ENCODE measurements around the gene LYRM4.

The LYRM4 gene

DNA sequence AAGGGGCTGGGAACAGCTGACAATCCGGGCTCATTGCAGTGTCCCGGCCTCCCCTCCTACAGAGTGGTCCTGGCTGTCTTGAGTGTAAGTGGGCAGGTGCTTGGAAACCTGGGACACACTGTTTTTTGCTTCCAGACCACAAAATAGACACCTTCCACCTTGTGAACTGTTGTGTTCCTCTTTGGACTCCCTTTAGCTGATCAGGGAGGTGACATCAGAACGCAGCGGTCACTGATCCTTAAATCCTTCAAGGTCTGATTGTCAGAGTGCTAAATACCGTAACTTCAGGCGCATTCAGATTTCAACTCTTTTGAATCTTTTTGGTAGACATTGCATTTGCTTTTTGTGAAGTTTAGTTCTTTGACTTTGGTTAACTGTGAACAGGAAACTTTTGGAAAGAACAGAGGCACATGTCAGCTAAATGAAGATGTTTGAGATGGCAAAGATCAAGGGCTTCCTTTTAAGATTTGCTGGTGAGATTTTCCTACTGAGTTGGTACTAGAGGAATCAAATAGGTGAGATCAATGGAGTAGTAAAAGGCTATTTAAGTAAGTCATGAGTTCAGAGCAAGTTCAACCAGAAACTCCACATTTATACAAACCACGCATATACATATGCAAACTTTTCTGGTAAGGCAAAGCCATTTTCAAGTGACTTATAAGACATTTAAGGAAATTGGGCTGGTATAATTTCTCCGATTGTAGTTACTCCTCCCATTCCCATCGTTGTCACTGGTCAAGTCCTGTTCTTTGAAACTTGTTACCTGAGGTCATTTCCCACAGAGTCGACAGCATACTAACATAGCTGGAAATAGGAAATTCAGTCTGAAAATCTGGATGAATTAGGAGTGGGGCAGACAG lies 169.3 kb downstream of the LYRM4 start:
- no peak for DNase-seq

DNA sequence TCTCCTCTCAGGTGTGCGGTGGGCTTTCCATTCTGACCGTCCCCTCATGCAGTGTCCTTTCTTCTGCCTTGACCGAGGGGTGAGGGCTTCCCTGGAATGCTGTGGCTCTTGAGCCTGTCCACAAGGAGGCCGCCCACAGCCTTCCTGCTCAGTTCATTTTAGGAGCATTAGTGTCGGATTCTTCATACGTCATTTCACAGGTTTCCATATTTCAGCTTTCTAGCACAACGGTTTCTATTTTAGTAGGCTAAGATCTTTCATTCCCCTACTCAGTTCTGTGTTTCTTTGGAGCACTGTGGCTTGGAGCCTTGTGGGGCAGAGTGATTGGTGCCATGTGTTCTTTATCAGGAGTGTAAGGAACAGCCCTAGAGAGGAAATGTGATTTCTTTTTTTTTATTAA lies 170.1 kb downstream of the LYRM4 start:
- no peak for DNase-seq

DNA sequence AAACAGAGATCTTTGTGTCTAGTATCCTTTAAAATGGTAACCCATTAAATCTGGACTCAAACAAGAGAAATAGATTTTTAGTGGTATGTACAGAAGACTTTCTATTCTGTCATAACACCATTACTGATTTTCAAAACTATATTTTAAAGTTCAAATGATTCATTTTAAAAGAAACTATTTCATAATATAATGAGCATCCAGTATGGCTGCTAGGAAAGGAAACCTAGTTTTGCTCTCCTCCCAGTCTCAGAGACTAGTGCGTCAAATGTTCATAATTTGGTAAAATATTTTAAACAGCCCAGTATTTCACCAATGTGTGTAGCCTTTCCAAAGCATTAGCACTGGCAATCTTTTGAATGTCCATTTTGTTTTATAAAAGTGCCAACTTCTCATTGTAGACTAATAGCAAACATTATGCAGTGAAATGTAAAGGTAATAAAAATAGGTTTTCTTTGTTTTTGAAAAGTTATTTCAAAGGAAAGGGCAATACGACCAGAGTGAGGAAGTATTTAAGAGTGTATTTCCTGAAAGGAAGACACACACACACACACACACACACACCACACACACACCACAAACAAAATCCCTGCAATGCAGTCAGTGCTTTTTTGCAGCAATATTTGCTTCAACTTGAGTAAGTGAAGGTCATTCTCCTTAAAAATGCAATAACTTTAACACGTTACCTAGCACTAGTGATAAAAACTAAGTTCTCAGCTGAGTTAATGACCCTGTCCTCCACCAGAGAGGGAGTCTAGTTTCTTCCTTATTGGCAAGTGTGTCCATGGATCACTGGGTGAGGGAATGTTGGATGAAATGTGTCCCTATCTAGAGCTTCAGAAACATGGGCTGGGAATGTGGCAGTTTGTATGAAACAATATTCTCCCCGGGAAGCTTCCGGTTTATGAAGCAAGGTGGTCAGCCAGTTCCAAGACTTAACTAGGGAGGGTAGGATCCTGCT lies 171.0 kb downstream of the LYRM4 start:
- no peak for DNase-seq

DNA sequence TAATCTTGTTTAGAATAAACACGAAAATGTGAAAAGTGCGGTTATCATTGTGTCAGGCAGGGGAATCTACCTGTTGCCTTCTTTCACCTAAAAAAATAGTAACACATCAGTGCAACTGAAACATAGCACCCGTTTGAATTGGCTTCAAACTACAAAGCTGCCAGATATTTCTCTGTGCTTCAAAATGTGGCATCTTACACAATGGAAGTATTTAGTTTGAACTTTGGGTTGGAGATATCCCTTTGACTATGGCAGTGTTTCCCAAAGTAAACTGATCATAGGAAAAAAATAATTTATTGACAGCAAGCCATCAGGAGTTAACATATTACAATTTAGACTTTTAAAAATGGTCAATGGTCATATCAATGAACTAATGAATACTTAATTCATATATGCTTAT lies 172.0 kb downstream of the LYRM4 start:
- no peak for DNase-seq

DNA sequence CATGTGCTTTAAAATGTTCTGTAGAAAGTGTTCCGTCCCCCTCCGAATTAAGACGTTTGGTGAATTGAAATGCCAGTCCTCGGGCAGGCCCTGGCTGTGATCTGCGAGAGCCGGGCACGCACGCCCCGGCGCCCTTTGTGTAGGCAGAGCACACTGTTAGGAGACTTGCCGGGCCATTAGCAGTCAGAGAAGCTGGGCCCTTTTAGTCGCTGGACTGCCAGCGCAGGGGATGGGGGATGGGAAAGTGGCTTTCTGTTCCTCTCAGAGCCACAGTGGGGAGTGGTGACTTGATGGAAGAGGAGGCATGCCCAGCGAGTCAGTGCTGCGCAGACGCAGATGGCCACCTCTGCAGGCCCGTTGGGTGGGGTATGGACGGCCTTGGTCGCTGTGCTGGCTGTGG lies 173.4 kb downstream of the LYRM4 start:
- no peak for DNase-seq

DNA sequence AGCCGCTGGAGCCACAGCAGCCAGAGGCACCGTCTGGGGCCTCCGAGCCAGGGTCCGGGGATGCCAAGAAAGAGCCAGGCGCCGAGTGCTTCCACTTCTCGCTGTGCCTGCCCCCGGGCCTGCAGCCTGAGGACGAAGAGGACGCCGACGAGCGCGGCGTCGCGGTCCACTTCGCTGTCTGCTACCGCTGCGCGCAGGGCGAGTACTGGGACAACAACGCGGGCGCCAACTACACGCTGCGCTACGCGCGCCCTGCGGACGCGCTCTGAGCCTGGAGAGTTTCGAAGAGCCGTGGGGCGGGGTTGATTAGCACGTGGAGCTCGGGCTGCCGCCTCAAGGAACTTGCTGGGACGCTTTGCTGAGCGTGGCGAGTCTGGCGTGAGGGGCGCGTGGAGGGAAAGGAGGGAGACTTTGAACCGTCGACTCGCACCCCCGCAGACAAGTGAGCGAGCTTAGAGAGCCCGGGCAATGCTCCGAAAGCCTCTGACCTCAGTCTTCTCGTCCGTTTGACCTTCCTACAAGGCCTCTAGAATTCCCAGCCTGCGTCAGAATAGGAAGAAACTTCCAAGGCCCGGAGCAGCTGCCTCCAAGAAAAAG lies 174.4 kb downstream of the LYRM4 start:
- peak; percentile 44 for DNase-seq

DNA sequence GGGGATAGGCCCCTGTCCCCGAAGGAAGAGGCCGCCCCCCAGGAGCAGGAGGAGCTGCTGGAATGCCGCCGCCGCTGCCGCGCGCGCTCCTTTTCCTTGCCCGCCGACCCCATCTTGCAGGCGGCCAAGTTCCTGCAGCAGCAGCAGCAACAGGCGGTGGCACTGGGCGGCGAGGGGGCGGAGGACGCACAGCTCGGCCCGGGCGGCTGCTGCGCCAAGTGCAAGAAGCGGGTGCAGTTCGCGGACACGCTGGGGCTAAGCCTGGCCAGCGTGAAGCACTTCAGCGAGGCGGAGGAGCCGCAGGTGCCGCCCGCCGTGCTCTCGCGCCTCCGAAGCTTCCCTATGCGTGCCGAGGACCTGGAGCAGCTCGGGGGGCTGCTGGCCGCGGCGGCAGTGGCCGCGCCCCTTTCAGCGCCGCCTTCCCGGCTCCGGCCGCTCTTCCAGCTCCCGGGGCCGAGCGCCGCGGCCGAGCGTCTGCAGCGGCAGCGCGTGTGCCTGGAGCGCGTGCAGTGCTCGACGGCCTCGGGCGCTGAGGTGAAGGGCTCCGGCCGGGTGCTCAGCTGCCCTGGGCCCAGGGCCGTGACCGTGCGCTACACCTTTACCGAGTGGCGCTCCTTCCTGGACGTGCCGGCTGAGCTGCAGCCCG lies 175.0 kb downstream of the LYRM4 start:
- peak; percentile 81 for DNase-seq

DNA sequence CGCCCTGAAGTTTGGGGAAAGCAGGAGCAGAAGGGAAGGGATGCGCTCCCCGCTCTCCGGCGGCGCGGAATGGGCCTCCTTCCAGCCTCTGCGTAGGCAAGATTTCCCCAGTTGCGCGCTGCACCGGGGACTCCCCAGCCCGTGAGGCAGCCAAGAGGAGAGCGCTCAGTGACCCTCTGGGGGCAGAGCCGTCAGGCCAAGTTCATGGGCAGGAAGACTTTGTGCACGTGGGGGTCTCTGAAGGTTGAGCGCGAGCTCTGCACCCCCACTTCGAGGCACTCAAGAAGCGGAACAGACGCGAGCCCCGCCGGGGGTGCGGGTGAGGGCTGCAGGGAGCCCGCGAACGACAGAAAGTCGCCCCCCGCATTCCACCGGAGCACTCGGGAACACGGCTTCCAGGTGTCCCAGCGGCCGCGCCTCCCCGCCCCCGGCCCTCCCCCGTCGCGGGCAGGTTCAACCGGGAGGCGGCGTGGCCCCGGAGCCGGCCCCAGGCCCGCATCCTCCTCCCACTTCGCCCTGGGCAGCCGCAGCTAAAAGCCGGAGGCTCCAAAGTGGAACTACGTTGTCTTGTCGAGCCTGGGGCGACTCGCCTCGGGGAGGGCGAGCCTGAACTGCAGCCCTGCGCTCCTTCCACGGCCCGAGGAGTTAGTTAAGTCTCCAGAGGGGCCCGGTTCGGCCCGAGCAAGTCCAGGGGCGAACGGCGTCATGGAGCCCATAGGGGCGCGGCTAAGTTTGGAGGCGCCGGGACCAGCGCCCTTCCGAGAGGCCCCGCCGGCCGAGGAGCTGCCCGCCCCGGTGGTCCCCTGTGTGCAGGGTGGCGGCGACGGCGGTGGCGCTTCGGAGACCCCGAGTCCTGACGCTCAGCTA lies 175.7 kb downstream of the LYRM4 start, which contains the start of gene PPP1R3G:
PPP1R3G (plus strand) TSS at position 561 of the 867 bp plus-strand sequence; CDS start at position 706, 145 bp downstream.
- DNase-seq = peak; percentile 76

DNA sequence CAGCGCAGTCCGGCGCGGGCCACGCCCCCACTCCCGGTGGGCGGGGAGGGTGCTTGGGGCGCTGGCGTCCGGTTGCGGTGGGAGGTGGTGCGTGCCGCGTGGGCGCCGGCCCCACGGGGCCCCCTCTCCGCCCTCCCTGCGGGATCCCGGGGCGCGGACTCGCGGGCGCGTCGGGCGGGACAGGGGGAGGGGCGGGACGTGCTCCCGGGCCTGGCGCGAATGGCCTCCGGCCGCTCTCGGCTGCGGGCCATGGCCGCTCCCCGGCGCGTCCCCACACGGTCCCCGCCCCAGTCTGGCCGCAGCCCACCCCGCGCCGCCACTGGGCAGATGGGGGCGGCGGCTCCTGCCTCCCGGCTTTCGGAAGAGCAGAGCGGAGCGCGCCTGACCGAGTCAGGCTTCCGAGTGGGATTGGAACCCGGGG lies 176.4 kb downstream of the LYRM4 start:
- no peak for DNase-seq

DNA sequence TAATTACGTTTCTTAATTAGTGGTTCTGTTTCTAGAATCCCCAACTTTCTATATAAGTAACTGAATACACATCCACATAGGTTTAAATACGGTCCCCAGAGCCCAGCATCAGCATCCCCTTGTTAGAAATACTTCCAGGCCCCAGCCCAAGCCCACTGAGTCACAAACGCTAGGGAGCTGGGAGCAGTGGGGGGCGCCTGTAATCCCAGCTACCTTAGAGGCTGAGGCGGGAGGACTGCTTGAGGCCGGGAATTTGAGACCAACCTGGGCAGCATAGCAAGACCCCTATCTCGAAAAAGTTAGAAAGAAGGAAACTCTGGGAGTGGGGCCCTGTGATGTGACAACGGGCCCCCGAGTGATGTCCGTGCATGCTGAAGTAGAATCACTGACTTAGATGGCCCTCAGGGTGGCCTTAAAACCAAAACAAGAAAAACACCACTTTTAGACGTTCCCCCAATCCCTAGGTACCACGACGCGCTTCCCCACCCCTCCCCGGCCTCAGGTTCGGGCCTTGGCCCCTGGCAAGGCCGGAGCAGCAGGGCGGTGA lies 176.9 kb downstream of the LYRM4 start:
- DNase-seq = no peak

DNA sequence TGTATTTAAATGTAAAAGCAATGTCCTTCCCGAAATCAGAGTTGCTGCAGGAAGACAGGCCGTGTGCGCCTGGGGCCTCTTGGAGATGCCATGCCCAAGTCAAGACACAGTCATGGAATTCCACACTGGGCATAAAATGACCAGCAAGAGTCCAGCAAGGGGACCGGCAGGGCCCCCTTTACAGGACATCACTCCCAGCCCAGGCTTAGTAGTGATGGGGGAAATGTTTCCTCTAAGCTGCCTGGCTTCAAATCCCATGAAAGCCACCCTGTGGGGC lies 177.5 kb downstream of the LYRM4 start:
- DNase-seq = no peak

DNA sequence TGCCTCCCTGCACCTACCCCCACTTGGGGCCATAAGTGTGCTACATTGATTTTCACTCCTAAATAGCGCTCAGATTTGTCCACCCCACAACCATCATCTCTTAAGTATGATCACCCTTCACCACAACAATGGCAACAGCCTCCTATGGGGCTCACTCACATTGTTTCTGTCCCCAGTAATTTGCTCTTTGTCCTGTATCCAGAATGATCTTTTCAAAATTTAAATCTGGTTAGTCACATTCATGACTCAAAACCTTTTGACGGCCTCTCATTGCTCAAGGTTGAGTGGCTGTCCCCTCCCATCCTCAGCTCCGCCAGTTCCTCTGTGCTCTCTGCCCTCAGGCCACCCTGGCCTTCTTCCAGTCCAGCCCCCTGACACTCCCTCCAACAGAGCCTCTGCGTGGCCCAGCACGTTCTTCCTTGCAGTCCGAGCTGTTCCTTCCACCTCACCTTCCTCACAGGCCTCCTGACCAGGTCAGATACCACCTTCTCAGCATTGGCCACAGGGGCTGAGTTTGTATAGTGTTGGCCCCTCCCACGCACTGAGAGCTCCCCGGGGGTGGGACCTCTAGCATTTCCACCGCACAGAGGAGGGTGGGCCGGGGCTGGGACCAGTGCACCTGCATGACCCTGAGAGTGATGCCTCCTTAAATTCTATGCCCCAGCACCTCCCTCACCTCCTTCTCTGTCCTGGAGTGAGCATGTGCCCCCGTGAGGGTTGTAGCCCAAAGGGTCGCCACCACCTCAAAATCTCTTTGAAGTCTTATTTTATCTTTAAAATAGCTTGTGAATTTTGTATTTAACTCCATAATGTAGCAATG lies 178.1 kb downstream of the LYRM4 start:
- no peak for DNase-seq

DNA sequence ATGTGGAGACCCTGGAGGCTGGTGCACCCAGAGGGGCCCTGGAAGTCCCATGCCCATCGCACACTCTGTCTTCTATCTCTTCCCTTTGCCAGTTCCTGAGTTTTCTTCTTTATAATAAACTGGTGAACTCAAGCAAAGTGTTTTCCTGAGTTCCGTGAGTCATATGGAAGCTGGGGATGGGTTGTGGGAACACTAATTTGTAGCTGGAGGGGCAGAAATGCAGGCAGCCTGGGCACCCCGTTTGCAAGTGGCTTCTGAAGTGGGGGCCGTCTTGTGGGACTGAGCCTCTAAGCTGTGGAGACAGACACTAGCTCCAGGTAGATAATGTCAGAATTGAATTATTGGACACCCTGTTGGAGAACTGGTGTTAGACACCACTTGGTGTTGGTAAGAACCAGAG lies 178.8 kb downstream of the LYRM4 start:
- DNase-seq = no peak

DNA sequence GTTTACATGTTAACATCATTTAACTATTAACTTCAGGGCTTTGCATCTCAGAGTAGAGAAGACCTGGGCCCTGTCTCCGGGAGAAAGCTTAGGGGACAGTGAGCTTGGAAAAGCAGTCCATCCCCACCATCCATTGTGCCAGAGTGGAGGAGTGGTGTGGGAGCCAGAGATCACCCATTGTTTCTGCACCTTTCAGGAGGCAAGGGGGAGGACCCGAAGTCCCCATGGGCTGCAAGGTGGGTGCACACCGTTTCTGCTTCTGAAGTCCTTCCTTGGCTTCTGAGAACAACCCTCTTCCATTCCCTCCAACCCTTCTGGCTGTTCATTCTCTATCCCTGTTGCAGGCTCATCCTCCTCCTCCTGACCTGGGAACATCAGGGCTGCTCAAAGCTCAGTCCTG lies 179.6 kb downstream of the LYRM4 start:
- DNase-seq = no peak

DNA sequence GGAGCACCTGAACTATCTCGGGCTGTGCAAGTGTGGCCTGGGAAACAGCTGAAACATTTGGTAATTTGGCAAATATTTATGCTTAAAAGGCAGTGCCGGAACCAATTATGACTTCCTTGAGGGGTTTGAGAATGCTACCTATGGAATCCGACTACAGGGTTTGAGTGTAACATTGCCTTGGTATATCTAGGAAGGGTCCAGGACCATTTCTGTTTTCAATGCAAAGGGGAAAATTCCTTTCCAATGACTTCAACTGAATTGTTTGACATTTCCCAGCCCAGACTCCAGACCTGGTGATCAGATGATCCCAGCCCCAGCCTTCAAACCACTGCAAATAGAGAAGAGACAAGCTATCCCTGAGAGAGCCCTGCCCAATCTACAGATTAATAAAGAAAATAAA lies 180.2 kb downstream of the LYRM4 start:
- no peak for DNase-seq

DNA sequence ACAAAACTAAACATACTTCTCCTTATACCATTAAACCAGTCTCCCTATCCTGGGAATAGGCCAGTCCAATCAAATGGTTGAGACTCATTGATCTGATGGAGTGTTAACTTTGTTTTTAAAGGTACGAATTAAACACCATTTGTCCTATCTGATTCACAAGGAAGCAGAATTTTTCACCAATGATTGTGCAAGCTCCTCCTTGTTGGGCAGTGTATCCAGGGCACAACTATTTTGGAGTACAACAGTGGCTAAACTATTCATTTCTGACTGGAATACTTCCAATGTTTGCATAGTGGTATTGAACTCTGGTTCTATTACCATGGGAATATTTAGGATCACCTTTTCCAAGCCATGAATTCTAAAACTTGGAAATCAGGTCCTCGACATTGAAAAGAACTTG lies 181.1 kb downstream of the LYRM4 start:
- DNase-seq = no peak

DNA sequence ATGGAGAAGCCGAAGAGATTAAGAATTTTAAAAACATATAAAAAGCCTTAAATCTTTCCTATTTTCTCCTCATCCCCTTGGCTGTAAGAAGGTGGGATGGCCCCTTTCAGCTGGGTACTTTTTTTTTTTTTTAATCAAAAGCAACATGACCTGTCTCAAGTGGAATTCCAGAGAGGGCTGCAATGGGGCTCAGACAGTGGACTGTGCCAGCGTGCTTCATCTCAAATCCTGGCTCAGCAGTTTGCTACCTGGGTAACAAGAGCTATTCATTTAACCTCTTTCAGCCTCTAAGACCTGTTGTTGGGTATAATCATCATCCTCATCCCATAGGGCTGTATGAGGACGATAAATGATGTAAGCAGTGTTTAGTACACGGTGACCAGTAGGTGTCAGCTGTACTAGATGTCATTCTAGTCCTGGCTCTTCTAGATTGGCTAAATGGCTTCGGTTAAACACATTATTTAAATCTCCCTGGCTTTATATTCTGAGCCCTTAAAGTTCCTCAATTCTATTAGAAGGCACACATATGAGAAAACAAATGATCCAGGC lies 182.6 kb downstream of the LYRM4 start:
- no peak for DNase-seq

DNA sequence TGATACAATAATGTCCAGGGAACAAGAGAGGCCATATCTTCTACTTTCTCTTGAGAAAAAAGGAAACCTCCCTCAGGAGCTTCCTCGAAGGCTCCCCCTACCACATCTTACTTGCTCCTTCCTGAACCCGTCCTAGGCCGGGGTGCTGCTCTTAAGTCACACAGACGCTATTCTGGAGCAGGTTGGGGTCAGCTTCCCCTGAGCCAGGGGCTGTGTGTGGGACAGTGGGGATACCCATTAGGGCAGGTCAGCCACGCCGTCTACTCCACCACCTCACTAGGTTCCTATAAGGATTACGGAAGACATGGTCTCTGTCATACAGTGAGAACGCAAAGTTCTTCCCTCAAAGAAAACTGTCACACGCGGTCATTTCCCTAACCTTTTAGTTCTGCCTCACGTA lies 183.8 kb downstream of the LYRM4 start:
- DNase-seq = no peak

DNA sequence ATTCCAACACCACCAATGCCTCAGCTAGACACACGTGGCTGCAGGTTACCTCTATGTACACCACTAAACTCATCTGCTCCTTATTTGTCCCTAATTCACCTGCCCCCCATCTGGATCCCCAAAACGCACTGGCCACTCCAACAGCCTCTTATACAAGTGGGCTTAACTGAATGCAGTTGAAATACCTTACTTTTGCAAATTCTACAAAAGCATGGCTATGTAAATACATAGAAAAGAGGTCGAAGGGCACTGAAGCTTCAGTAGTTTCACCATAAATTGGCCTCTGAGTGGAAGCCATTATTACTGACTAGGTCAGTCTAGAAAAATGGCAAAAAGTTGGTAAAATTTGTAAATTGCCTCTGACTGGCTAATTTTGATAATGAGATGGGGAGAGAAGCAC lies 186.8 kb downstream of the LYRM4 start:
- DNase-seq = no peak

DNA sequence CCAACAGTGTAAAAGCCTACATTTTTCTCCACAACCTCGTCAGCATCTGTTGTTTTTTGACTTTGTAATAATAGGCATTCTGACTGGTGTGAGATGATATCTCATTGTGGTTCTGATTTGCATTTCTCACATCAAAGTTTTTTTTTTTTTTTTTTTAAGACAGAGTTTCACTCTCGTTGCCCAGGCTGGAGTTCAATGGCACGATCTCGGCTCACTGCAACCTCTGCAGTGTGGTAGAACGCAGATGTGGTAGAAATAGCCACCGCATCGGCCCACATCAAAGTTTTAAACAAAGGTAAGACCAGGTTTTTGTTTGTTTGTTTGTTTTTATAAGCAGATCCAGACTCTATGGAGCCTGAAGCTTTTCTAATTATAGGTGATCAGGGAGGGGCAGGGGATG lies 188.3 kb downstream of the LYRM4 start:
- no peak for DNase-seq

DNA sequence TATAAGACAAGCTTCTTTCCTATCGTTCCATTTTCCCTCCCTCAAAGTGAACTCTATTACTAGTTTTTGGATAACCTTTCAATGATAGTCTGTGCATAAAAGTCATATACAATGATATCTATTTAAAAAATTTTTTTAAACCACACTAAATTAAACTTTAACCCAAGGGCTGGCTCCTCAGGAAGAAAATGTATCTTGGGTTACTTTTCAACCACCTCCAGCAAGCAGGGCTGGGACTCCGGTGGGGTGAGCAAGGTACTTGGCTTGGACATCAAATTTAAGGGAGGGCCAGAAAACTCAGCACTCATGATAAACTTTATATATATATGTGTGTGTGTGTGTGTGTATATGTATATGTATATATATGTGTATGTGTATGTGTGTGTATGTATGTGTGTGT lies 189.5 kb downstream of the LYRM4 start:
- DNase-seq = no peak
